NOMO-1 treated with dmso at 0.1 percent for 144 hours (cell line): ENCODE measurements around the gene PTTG1IP.

Experiments
- DNase-seq: peaks from one replicate; lab custom pipeline; 2025; ENCODE audit not compliant: unreplicated experiment; lab: John Stamatoyannopoulos, UW

The PTTG1IP gene

GRCh38 chr21:44803651-44804050 lies 69.8 kb downstream of the PTTG1IP start:
- no peak for DNase-seq

DNA sequence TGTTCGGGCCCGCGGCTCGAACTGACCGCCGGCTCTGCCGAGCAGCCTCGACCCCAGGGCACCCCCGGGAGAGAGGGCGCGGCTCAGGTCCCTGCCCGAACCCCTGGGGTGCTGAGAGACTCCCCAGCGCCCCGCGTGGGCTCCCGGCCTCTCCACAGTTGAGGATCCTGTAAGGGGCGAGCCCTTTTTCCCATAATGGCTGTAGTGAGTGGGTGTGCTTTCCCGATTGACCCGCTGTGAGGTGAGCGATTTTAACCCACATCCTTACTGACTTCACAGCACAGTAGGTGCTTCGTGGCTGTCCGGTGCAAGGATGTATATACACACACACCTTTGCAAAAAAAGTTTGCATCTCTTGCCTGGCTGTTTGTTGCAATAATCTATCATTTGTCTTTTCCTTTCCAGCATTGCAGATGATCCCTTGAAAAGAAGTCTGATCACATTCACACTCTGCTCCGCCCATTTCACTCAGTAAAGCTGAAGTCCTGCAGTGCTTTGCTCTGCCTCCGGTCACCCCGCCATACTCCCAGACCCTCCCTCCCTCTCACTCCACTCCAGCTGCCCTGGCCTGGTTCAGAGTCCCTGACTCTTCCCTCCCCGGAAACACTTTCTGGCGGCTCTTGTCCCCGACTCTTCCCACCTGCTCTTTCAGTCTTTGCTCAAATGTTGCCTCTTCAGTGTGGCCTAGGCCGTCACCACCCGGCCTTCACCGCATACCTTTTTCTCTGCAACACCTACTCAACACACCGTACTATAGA lies 70.9 kb downstream of the PTTG1IP start:
- no peak for DNase-seq

DNA sequence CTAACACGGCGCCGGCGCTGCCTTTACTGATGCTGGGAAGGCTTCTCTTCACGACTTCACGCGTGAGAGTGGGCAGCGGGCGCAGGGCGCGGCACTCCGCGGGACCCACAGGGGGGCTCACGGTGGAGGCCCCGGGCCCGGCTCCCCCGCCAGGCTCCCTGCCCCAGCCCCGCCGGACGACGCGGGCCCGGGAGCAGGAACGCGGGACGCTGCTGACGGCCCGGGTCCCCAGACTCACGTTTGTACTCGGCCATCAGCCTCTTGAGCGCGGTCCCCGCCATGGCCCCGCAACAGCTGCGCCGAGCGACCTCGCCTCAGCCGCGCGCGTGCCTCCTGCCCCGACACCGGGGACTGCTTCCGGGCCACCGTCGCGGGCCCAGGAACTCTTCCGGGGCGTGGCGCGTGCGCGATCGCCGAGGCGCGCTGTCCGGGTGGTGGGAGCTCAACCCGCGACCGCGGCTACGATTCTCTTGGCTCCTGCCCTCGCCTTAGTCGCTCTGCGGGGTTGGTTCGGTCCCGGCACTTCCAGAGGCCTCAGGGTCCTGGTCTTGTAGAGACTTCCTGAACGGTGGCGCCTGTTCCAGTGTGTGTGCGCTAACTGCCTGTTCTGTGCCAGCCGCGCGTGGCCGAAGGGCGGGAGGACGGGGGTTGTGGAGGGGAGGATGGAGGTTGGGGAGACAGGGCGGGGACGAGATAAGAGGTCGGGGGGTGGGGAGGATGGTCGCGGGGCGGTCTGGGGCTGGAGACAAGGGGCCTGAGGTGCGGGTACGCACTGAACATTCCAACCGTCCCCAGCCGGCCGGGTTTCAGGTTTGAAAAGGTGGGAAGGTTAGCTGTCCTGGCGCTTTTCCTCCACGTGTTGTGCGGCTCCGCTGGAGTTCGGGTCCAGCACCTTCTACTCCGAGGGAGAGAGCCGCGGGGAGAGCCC lies 71.8 kb downstream of the PTTG1IP start, which contains the start of gene UBE2G2:
TSS of gene UBE2G2 (minus strand) at position 353 of the 928 bp plus-strand sequence. CDS start at position 281, 72 bp downstream.
- DNase-seq: peak; percentile 77

DNA sequence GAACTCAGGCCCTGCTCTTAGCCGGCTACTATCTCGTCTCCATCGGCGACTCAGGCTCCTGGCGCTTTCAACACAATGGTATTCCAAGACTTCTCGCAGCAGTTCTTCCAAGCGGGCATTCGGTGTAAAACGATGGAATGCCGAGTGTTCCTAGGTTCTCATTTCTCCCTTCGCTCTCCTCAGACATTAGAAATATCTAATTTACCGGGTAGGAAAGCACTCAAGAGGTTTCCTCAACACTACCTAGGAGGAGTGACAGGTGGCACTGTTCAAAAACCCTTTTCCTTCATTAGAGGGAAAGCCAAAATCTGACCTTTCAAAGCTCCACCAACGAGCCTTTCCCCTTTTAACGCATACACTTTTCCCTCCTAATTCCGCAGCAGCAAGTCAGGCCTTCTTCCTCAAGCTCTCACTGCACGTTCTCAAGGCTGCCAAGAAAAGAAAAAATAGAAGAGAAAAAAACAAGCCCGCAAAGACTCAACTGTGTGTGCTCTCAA lies 72.5 kb downstream of the PTTG1IP start:
- no peak for DNase-seq

DNA sequence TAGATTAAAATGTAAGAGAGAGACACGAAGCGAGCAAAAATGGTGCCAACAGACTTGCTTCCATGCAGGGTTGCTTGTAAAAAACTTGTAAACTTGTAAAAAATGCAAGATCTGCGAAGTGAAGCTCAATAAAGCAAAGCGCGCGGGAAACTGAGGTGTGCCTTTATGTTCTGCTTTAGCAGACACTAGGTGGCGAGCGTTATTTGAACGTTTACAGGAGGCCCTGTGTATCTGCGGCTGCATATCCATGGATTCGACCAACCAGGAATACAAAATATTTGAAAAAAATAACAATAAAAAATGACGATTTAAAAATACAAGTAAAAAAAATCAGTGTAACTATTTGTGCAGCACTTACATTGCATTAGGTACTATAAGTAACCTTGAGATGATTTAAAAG lies 73.4 kb downstream of the PTTG1IP start:
- no peak for DNase-seq

DNA sequence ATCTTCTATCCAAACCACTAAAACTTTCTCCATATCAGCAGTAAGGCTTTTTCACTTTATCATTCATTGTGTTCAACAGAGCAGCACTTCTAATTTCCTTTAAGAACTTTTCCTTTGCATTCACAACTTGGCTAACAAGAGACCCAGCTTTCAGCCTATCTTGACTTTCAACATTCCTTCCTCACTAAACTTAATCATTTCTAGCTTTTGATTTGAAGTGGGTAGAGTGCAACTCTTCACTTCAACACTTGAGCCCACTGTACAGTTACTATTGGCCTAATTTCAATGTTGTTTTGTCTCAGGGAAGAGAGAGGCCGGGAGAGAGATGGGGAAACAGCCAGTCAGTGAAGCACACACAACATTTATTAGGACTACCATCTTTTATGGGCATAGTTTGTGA lies 73.8 kb downstream of the PTTG1IP start:
- DNase-seq: no peak
